Stimulated activated CD8-positive, alpha-beta memory T cell treated with anti-CD3 and anti-CD28 coated beads, Interleukin-4, amount 100 ng/mL, for 24 hours (primary cell): ENCODE measurements around the gene SLC39A9.
"Not testable (repeated sequence)": the region's sequence is repeated elsewhere in the genome, so short reads cannot be mapped to it uniquely, and the experiment has no call there.

Source experiments
- DNase-seq: peaks from one replicate; pipeline ENCODE4 v3.0.0-alpha.2; 2020; ENCODE audit warnings: low read depth

Gene SLC39A9

GRCh38 chr14:69478055-69478454, 79.6 kb downstream of the SLC39A9 start:
- DNase-seq: not testable (repeated sequence)

GRCh38 chr14:69479696-69480095, 81.2 kb downstream of the SLC39A9 start:
- no peak for DNase-seq

GRCh38 chr14:69480136-69480535, 81.6 kb downstream of the SLC39A9 start:
- no peak for DNase-seq

- no peak for DNase-seq
Observed at GRCh38 chr14:69481815-69482568, 83.5 kb downstream of the SLC39A9 start.

GRCh38 chr14:69483765-69484443, 85.4 kb downstream of the SLC39A9 start:
- no peak for DNase-seq

- no peak for DNase-seq
Observed at GRCh38 chr14:69484444-69485314, 86.2 kb downstream of the SLC39A9 start, which contains the start of gene PLEKHD1. TSS of gene PLEKHD1 (plus strand) at chr14:69484728. CDS start at chr14:69484966, 238 bp downstream.

- DNase-seq: no peak
Observed at GRCh38 chr14:69485315-69485660, 86.8 kb downstream of the SLC39A9 start.

- no peak for DNase-seq
Observed at GRCh38 chr14:69485701-69486100, 87.2 kb downstream of the SLC39A9 start.

GRCh38 chr14:69487226-69487625, 88.7 kb downstream of the SLC39A9 start:
- DNase-seq: no peak

- DNase-seq: no peak
Observed at GRCh38 chr14:69487771-69488170, 89.3 kb downstream of the SLC39A9 start.

- no peak for DNase-seq
Observed at GRCh38 chr14:69489495-69489894, 91.0 kb downstream of the SLC39A9 start.

GRCh38 chr14:69490219-69490918, 91.9 kb downstream of the SLC39A9 start:
- DNase-seq: no peak

GRCh38 chr14:69491193-69491592, 92.7 kb downstream of the SLC39A9 start:
- DNase-seq: no peak

- DNase-seq: no peak
Observed at GRCh38 chr14:69493038-69493437, 94.5 kb downstream of the SLC39A9 start.

GRCh38 chr14:69493791-69494190, 95.3 kb downstream of the SLC39A9 start:
- DNase-seq: no peak

GRCh38 chr14:69495341-69495921, 96.9 kb downstream of the SLC39A9 start:
- no peak for DNase-seq

GRCh38 chr14:69497866-69498265, 99.4 kb downstream of the SLC39A9 start:
- DNase-seq: not testable (repeated sequence)

- DNase-seq: not testable (repeated sequence)
Observed at GRCh38 chr14:69498286-69498685, 99.8 kb downstream of the SLC39A9 start.

- no peak for DNase-seq
Observed at GRCh38 chr14:69499436-69499835, 100.9 kb downstream of the SLC39A9 start.

- DNase-seq: no peak
Observed at GRCh38 chr14:69500096-69500495, 101.6 kb downstream of the SLC39A9 start.

GRCh38 chr14:69500736-69501135, 102.2 kb downstream of the SLC39A9 start:
- DNase-seq: no peak

GRCh38 chr14:69501423-69501838, 102.9 kb downstream of the SLC39A9 start:
- no peak for DNase-seq
